Erythroblast (primary cell): ENCODE results near the gene IDNK.
"Not testable (repeated sequence)": the region's sequence is repeated elsewhere in the genome, so short reads cannot be mapped to it uniquely, and the experiment has no call there.

ENCODE experiments used
- GATA1 ChIP-seq: IDR thresholded peaks from 2 replicates; pipeline ENCODE4 v1.6.1; 2011; ENCODE audit warnings: low read depth, mild to moderate bottlenecking, control low read depth, low read length, moderate library complexity
- POLR2A ChIP-seq: IDR thresholded peaks from 2 replicates; pipeline ENCODE4 v1.6.1; 2011; ENCODE audit warnings: mild to moderate bottlenecking, low read length

GRCh38 chr9:83607620-83608019 is 15.3 kb upstream of the IDNK start:
- not testable (repeated sequence) for TF ChIP-seq POLR2A, GATA1
